Subcutaneous preadipocyte (primary cell): ENCODE data around the gene TSC22D2. TPM values are rescaled to one million over a fixed set of nuclear protein-coding genes. Genes with fewer than 3 reads are reported as not detected.

Experiments
- total RNA-seq: library from RNA; depleted of rRNA; stranded (reverse); fragments of >200 nt; gene quantifications from 2 replicates; pipeline ENCODE4 v1.2.3, GENCODE V29; 2012

Gene TSC22D2
- total RNA-seq: 7.7 and 12.1 TPM in 2 replicates

DNA sequence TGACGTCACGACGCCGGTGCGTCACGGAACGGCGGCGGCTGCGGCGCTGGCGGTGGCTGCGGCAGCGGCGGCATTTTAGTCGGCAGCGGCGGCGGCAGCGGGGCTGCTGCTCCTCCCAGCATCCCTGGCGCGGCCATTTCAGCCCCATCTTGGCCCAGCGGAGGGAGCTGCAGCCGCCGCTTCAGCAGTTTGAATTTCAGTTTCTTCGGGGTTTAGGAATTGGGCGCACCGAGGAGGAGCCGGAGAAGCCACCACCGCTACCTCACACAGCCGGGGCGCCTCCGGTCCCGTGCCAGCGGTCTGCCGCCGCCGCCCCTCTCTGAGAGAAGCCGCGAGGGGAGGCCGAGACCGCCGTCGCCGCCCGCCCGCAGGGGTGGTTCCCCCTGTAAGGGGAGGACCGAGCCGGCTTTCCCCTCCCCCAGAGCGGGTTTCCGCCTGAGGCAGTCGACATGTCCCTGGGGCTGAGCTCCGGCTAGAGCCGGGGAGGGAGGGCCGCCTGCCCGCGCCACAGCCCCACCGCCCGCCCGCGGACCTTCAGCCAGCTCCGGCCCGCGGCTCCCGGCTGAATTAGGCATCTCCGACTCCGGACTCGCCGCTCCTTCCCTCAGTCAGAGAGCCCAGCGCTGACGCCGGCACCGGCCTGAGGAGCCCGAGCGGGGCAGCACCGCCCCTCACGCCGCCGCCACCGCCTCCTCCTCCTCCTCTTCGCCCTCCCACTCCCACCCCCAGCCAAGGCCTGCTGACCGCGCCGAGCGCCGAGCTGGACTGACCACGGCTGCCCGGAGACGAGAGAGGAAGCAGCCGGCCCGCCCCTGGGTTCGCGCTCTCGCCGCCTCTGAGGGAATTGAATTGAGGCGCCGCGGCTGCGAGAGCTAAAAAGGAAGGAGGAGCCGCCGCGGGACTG is at the start of gene TSC22D2:
Gene TSC22D2 (plus strand): TSS at position 78 of the 904 bp plus-strand sequence. CDS start 1,053 bp downstream, outside the sequence.

Other genes with a start within 250 kb of the TSC22D2 start
- 115 and 144 TPM in 2 replicates for gene SERP1, start 138.2 kb downstream of the TSC22D2 start, total RNA-seq
- 231 and 257 TPM in 2 replicates for gene EIF2A, start 138.5 kb downstream of the TSC22D2 start, total RNA-seq
- 104 and 130 TPM in 2 replicates for gene SELENOT, start 195.0 kb downstream of the TSC22D2 start, total RNA-seq